Measurements from ENCODE around the gene ZKSCAN4. TPM values are rescaled to one million over a fixed set of nuclear protein-coding genes. Genes with fewer than 3 reads are reported as not detected.

The ZKSCAN4 gene
- total and polyA plus RNA-seq, 2 of the 8 experiments (the other 6 are each of a cell fraction or from before 2014, with no cell fraction given), result 2.2 to 6.6 TPM

DNA sequence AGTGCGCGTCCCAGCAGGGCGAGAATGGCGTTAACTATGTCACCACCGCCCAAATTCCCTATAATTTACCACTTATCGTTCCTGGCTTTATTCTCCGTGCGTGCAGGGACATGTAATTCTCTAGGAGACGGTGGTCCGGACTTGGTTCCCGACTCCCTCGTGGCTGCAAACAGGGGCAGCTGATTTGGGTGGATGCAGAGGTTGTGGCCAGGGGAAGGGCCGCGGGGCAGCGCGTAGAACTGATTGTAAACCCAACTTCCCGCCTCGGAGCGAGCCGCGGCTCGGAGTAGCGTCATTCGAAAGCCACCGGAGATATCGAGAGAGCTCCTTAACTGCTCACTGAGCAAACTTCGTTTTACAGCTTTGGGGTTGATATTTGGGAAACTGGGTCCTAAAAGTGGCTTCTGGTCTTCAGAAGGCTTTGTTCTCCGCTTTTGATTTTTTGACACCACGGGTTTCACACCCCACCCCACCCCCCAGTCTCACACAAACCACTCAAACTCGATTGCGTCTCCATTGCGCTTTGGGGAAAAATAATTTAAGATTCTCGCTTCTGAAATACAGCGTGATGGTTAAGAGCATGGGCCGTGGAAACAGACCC, 44.5 kb downstream of the ZKSCAN4 start:
- Histone ChIP-seq H3K23ac (ENCODE audit: insufficient read length) (no peak overlapping the region), H3K18ac (ENCODE audit: extremely low read depth, low read length) (no peak overlapping the region), H4K5ac (ENCODE audit: insufficient read length, low read depth, low read length) (no peak overlapping the region), H3K14ac (ENCODE audit: insufficient read length) (no peak overlapping the region), H4K8ac (ENCODE audit: extremely low read depth, insufficient read depth, low read length) (no peak overlapping the region), H2BK5ac (ENCODE audit: low read depth, low read length) (no peak overlapping the region), H2BK12ac (ENCODE audit: low read depth, low read length) (no peak overlapping the region), H3K79me2 (ENCODE audit: control insufficient read depth in 1 of 2, insufficient read depth in 2 of 2, low read length in 2 of 2) (no peaks in the 10 kb centered on the region), H2BK20ac (ENCODE audit: low read length) (no peak overlapping the region), H4K91ac (replicated peaks; ENCODE audit: insufficient read length, low read length) (no peak overlapping the region), H3K4ac (replicated peaks; ENCODE audit: insufficient read length, low read depth, low read length) (no peak overlapping the region), H3K4me1 (replicated peaks in 1 of 4; ENCODE audit: control insufficient read depth in 3 of 4, insufficient read depth in 4 of 4, low read length in 3 of 4) (peaks cover 0 to 2% (median 0%) of the 10 kb centered on the region in 4 experiments; a peak in 1 of 7 replicates), H3K23me2 (ENCODE audit: low read depth, low read length) (peaks cover 19% of the 10 kb centered on the region), H3K4me2 (ENCODE audit: insufficient read depth in 1 of 2, low read depth in 2 of 2, low read length in 2 of 2) (peak overlapping the region; percentile 81 to 96), H3K79me1 (ENCODE audit: low read depth, low read length) (no peaks in the 10 kb centered on the region), H2AFZ (ENCODE audit: low read length) (peak overlapping the region; percentile 97), H3K9me3 (ENCODE audit: insufficient read depth in 2 of 2, low read depth in 1 of 2, low read length in 1 of 2) (no peaks in the 10 kb centered on the region), H3K27me3 (replicated peaks in 1 of 4; ENCODE audit: control insufficient read depth in 3 of 4, extremely low read depth in 1 of 4, insufficient read depth in 3 of 4, low read length in 3 of 4) (peaks cover 32 to 70% (median 54%) of the 10 kb centered on the region in 4 experiments), H2BK120ac (replicated peaks; ENCODE audit: low read depth, low read length) (no peak overlapping the region), H3K36me3 (ENCODE audit: control insufficient read depth in 2 of 4, insufficient read depth in 4 of 4, low read length in 3 of 4) (no peaks in the 10 kb centered on the region), H3K27ac (ENCODE audit: low read depth, low read length) (no peak overlapping the region), H3K9ac (replicated peaks in 1 of 4; ENCODE audit: extremely low read depth in 1 of 4, low read depth in 3 of 4, low read length in 3 of 4) (peak overlapping the region in 3 of 4 experiments; percentile 6 to 25 (median 19); a peak in 5 of 7 replicates), H3K4me3 (ENCODE audit: extremely low read depth in 1 of 4, insufficient read depth in 2 of 4, low read depth in 3 of 4, low read length in 4 of 4) (peak overlapping the region; percentile 31 to 71 (median 60); a peak in 7 of 8 replicates), H3K56ac (replicated peaks; ENCODE audit: insufficient read length, low read depth, low read length) (no peak overlapping the region), H4K20me1 (replicated peaks in 1 of 2; ENCODE audit: control insufficient read depth in 1 of 2, insufficient read depth in 2 of 2, low read length in 2 of 2) (peaks cover 0 to 1% of the 10 kb centered on the region in 2 experiments), H2BK15ac (ENCODE audit: low read length) (no peak overlapping the region), H2AK5ac (ENCODE audit: low read depth, low read length) (no peak overlapping the region)
- DNase-seq (ENCODE audit: low read depth in 1 of 2, low spot score in 2 of 2), result peak in 1 of 2 experiments; percentile 73
- POLR2A ChIA-PET (ENCODE audit: partially characterized antibody), result interaction anchor here (1.3 to 1.4 kb wide), 2 partner anchors 44 to 128 kb away, joined by 3 read pairs; partner anchors contain the start of gene ZSCAN31
- CTCF ChIA-PET (ENCODE audit: partially characterized antibody), result interaction anchor here (1.3 kb wide), 1 partner anchor 10 kb away, joined by 4 read pairs; no protein-coding TSS in a partner anchor
- 3% methylated on average over 35 of the region's 35 CpGs; no CpG with 5 or more reads in 1 of the 2 experiments for WGBS, 2 experiments (ENCODE audit: extremely low coverage in 1 of 2, insufficient coverage in 1 of 2, insufficient read length in 1 of 2, insufficient replicate concordance in 2 of 2, low coverage in 1 of 2, low lambda C conversion rate in 2 of 2, missing lambda C conversion rate in 1 of 2)
- FAIRE-seq, result peak; percentile 75
- TF ChIP-seq SIN3A (conservative IDR thresholded peaks at IDR 0.05 in 1 of 2, IDR thresholded peaks at IDR 0.05 in 1 of 2; ENCODE audit: low read depth in 1 of 2, low read length in 2 of 2) (no peak), KDM5A (IDR thresholded peaks at IDR 0.05; ENCODE audit: low read length) (no peak), CBX8 (IDR thresholded peaks at IDR 0.05; ENCODE audit: borderline replicate concordance, low read depth, low read length) (no peak), HDAC2 (IDR thresholded peaks at IDR 0.05; ENCODE audit: borderline replicate concordance in 1 of 2, low read depth in 2 of 2, low read length in 2 of 2) (no peak), RAD21 (IDR thresholded peaks at IDR 0.05 in 1 of 2, conservative IDR thresholded peaks at IDR 0.05 in 1 of 2; ENCODE audit: low read depth in 2 of 2, low read length in 2 of 2) (no peak), FOSL1 (IDR thresholded peaks at IDR 0.05; ENCODE audit: insufficient read depth, low read depth, low read length) (no peak), BRCA1 (IDR thresholded peaks at IDR 0.05; ENCODE audit: low read depth, low read length) (no peak), SRF (IDR thresholded peaks at IDR 0.05; ENCODE audit: low read depth, low read length) (no peak), SP2 (IDR thresholded peaks at IDR 0.05; ENCODE audit: low read length) (no peak), SUZ12 (IDR thresholded peaks at IDR 0.05; ENCODE audit: low read length) (peak; percentile 85; the same call in 1 of the 2 replicates), TAF1 (IDR thresholded peaks at IDR 0.05; ENCODE audit: low read depth, low read length) (peak; percentile 43; the same call in 1 of the 2 replicates), NANOG (IDR thresholded peaks at IDR 0.05; ENCODE audit: insufficient read depth, low read depth, low read length, poor library complexity, severe bottlenecking) (no peak)
